ENCODE results near the gene USP51.
"Not testable (repeated sequence)": the region's sequence is repeated elsewhere in the genome, so short reads cannot be mapped to it uniquely, and the experiment has no call there.

Gene USP51

DNA sequence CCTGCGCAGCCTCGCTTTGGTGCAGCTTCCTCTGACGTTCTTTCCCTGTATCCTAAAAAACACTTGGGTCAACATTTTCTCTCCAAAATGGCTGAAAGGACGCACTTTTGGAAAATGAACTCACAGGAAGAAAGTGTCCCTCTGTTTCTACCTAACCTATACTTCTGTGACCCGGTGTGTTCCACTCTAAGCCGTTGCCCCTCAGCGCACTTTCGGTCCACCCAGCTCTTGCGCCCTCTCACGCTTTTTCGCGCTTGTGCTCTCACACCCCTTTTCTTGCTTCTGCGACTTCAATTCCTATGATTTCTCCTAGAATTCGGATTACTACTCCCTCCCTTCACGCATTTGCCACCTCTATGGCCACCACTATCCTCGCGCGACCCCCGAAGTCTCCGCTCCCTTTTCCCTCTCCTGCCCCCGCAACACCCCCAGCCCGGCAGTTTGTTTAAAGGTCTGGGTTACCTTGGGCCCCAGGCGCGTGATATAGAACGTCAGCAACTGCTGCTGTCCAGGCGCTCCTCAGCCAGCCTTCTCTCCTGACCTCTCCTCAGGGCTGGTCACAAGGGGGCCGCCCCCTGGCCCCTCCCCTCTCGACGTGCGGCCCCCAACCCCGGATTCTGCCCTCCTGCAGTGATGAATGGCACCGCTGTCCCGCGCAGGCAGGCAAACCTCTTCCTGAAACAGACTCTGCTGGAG lies at the start of gene USP51:
USP51 (minus strand) TSS at position 535 of the 696 bp plus-strand sequence. CDS start 909 bp downstream, outside the sequence.
- DNase-seq (ENCODE audit: low read depth) = no peak

DNA sequence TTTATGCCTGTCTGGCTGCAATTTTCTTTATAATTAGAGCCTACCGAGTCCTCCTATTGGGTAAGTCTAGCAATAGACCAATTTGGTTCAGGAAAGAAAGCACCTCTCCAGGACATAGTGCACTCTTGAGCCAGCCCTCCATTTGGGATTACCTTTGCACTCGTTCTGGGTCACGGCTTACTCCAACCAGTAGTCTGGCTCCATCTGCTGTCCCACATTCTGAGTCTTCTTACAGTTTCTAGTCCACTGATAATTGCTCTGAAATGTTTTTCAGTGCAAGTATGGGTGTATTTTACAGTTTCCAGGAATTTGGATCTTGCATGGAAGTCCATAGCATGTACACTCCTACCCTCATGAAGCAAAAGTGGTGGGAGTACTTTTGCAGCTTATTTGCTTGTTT lies 34.8 kb upstream of the USP51 start:
- no peak for DNase-seq (ENCODE audit: low read depth)

DNA sequence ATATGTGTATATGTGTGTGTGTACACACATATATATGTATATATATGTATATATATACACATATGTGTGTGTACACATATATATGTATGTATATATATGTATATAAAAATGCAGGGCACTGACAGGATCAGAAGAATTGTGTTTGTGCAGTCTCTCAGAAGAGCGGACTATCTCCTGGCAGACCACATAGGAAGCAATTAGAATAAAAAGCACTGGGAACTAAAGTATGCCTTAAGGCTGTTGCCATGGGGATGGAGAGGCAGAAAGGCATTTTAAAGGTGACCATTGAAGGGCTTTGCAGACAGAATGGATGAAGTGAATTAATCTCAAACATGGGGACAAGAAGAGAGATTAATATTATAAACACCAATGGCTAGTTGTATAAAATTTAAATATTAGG lies 33.7 kb upstream of the USP51 start:
- no peak for DNase-seq (ENCODE audit: low read depth)

- no peak for DNase-seq (ENCODE audit: low read depth)
Observed at GRCh38 chrX:55522596-55523276, 33.1 kb upstream of the USP51 start.

DNA sequence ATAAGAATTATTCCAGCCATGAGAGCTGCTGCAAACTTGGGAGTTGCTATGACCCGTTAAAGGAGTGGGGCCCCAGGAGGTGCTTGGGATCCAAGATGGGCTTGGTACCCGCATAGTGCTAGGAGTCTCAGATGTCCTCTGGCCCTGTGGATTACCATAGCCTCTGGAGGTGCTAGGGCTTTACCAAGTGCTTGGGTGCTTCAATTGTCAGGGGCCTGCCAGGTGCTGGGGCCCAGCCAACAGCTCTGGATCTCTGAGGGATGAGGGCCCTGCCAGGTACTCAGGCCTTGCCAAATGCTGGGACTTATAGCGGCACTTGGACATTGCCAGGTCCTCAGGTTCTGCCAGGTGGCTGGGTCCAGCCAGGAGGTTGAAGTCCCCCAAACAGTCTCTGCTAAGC lies 32.0 kb upstream of the USP51 start:
- DNase-seq (ENCODE audit: low read depth) = no peak

DNA sequence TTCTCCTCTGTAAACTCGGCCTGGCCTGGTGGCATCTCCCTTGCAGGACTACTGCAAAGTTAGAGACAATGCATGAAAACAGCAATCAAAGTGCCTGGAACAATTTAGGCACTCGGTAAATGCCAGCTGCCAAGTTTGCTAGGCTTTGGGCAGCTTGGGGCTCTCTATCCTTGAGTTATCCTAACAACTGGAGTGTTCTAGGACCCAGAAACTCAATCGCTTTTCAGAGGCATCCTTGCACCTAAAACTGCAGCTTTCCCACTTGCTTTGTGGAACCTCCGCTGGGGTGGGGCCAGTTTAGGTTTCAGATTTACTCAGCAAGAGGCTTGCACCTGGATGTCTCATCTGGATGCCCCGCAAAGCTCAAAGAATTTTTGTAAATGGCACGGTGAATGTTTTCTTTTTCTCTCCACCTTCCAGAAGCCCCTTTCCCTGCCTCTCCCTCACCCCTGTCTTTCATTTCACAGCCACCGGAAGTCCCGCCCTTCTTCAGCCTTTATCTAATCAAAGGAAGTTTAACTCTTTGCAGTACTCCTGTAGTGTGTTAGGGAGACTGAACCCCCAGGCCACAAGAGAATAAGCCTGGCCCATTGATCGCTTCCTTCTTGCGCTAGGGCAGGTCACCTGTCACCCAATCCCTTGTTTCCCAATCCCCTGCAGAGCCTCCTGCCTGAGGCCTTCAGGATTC lies 27.3 kb upstream of the USP51 start:
- DNase-seq (ENCODE audit: low read depth) = not testable (repeated sequence)

DNA sequence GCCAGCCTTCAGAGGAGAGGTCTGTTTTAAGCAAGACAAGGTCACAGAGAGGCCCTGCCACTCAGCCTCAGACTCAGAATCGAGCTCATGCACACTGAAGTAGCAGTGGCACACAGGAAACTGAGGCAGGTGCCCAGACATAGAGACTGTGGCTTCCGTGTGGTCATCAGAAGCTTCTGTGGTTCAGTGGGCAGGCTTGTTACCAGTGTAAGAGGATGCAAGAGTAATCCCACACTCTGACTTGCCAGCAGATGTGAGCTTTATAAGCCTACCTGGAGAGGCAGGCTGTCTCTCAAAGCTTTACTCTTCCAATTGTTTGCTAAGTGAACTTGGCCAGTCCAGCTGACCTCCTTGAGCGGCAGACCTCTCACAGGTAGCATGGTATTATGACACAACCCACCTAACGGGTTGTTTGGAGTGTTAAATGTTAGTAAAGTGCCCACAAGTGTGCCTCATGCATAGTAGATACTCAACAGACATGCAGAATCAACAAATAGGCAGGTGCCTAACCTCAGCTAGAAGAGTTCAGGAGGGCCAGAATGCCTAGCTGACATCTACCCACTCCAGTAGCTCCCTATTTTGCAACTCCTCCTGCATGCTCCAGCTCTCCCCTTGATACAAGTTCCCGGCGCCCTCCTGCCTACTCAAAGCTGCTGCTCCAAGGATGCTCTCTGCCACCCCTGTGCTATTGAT lies 23.5 kb upstream of the USP51 start:
- DNase-seq (ENCODE audit: low read depth) = not testable (repeated sequence)

DNA sequence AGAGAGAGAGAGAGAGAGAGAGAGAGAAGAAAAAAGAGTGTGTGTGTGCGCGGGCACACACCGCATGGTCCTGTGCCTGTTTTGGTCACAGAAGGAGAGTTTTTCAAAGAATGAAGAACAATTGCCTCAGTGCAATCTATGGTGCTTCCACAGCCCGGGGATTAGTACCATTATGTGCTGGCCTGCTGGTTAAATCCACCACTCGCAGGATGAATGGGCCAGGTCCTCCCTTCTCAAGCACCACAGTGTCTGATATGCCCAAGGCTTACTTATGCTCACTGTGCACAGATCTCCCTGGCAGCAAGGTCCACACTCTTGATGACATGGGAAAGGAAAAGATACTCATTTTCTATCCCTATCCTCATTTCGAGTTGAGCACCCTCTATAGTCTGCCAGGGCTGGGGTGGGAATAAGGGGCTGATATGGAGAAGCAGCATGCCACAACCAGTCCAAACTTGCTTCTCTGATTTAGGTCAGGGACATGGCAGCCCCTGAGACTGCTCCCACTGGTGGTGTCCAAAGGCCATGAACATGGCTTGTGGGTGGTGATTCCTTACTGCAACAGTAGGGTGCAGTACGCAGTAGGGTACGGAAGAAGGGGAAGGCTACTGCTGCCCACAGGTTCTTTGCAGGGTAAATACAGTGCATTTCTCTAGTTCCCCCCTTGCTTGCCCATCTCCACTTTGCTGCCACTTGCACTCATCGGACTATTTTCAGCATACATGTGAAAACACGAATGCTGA lies 18.9 kb upstream of the USP51 start:
- DNase-seq (ENCODE audit: low read depth) = not testable (repeated sequence)

- not testable (repeated sequence) for DNase-seq (ENCODE audit: low read depth)
Observed at GRCh38 chrX:55507699-55508098, 18.1 kb upstream of the USP51 start.

DNA sequence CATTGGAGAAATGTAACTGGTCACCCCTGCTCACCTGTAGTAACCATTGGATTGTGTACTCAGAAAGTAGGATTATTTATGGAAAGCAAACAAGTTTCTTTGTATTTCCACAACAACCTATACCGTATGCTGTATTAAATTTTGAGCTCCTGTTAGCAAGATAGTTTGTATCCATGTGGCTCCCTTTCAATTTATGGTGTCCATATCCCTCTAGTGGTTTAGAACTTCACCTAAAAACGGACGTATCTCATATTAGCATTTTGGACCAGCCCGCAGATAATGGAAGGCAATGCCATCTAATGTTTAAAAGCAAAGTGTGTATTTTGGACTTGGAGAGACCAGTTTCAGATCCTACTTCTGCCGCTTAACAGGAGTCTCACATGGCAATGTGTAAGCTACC lies 17.4 kb upstream of the USP51 start:
- DNase-seq (ENCODE audit: low read depth) = not testable (repeated sequence)

DNA sequence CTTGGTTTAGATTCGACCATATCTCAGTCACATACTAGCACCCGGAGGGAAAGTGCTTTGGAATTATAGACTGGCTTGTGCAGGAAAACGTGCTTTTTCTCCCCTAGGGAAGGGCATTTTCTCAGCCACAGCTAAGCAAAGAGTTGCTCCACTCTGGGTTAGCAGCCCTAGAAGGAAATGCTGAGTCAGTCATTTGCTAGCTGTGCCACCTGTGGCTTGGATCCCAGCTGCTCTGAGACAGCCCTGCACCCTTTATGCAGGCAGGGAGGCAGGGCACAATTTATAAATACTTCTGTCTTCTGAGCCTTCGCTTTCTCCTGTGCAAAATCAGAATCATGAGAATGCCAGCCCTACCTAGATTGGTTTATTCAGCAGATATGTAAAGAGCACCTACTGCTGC lies 1.3 kb upstream of the USP51 start:
- DNase-seq (ENCODE audit: low read depth) = no peak

DNA sequence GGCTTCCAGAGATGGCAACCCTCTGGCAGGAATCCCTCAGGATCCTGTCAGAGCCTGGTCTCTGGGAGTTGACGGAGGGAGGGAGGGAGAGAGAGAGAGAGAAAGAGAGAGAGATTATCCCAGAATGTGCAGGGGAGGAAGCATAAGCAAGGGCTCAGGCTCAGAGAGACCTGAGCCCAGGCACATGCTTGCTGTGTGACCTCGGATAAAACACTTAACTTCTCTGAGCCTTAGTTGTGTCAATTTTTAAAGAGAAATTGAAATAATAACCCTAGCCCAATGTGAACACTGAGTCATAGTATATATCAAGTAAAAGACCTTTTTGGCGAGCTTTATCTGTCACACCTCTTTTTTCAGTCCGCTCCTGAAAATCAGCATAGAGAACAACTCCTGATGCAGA lies 473 bp upstream of the USP51 start:
- no peak for DNase-seq (ENCODE audit: low read depth)

DNA sequence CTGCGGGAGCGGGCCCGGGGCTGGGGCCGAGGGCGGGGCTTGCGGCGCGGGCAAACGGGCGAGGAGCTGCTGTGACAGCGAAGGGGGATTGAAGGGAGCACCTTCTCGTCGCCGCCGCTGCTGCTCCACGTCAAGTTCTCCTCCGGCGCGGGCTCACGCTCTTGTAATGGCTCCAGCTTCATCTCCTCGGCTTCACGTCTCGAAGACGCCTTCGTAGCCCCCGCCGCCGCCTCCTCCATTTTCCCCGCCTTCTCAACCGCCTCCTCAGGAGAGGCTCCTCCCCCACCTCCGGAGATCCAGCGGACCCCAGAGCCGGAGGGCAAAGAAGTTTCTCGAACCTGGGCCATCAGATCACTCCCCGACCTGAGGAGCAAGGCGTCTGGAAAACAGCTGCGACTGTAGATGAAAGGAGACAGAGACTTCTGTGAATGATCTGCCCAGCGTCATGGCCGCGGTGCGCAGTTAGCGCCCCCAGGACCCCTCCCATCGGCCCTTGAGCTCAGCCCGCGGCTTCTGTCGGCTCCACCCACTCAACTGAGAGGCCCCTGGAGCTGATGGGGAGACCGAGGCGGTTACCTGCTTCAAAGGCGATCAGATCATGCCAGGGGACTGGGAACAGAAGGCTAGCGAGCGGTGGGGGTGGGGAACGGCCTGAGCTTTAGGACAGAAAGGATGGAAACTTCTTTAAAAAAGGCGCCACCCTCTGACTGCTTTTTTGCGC lies 895 bp downstream of the USP51 start:
- DNase-seq (ENCODE audit: low read depth) = peak; percentile 36

GRCh38 chrX:55488006-55488592 lies 1.5 kb downstream of the USP51 start:
- no peak for DNase-seq (ENCODE audit: low read depth)

DNA sequence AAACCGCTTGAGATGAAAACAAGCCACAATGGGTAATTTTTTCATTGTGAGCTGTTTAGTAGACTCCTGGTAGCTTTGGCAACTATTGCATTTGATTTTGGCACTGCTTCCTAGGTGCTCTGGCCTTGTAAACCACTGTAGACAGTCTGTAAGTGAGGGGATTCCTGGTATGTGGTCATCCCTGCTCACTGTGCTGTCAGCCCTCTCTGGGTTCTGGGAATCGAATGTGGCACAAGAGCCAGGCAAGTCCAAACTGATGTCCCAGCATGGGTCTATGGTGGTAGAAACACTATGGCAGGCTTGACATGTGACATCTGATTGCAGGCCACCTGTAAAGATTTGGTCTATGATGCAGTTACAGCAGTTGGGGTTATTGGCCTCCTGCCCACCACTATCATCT lies 2.5 kb downstream of the USP51 start:
- DNase-seq (ENCODE audit: low read depth) = no peak

- DNase-seq (ENCODE audit: low read depth) = no peak
Observed at GRCh38 chrX:55486736-55487135, 2.9 kb downstream of the USP51 start.

DNA sequence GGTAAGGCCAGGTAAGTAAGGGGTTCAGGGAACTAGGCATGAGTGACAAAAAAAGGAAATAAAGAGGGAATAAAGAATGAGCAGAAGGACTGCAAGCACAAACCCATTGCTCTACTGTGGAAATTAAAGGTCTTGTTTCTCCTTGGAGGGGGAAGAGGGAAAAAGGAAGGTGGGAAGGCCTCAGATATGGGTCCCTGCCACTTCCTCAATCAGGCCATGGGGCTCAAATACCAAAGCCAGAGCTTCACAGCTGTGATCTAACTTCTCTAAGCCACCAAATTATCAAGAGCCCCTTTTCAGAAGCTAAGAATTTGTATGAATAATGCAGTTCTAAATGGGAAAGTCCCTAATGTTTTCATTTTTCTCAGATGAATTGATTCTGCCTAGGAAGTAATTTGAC lies 4.7 kb downstream of the USP51 start:
- no peak for DNase-seq (ENCODE audit: low read depth)

DNA sequence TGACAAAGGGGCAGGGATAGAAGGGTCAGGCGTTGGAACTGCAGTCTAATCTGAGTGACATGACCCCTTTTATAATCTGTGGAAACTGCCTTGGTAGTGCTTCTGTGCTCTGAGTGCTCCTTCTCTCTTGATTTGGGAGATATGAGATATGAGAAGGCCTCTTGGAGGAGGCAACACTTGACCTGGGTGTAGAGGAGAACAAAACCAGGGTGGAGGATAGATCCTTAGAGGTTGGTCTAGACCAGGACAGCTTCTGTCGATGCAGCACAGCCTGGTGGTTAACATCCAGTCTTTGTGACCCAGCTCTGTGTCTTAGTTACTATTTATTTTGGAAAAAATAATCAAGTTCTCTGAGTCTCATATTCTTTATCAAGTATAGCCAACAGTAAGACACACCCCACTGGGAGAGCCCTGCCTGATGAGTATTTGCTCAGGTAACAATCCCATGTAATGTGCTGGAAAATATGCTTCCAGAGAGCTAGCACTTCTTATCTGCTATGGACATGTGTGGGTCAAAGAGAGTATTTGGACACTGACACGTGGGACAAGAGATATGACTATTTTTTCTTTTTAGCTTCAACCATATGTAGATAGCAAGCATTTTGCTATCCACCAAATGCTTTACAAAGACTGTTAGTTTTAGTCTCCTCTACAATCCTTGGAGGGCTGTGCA lies 9.1 kb downstream of the USP51 start:
- no peak for DNase-seq (ENCODE audit: low read depth)

- DNase-seq (ENCODE audit: low read depth) = not testable (repeated sequence)
Observed at GRCh38 chrX:55479956-55480355, 9.7 kb downstream of the USP51 start.

DNA sequence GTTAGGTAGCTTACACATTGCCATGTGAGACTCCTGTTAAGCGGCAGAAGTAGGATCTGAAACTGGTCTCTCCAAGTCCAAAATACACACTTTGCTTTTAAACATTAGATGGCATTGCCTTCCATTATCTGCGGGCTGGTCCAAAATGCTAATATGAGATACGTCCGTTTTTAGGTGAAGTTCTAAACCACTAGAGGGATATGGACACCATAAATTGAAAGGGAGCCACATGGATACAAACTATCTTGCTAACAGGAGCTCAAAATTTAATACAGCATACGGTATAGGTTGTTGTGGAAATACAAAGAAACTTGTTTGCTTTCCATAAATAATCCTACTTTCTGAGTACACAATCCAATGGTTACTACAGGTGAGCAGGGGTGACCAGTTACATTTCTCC lies 23.9 kb downstream of the USP51 start:
- DNase-seq (ENCODE audit: low read depth) = not testable (repeated sequence)
